NCI-H524 treated with DMSO at 0.1 percent for 48 hours (cell line): ENCODE data around the gene LRRC42.
A peak's percentile ranks its signal among the peaks of the same experiment; 100 is the strongest.
"Not testable (repeated sequence)": the region's sequence is repeated elsewhere in the genome, so short reads cannot be mapped to it uniquely, and the experiment has no call there.

Experiments
- DNase-seq: peaks from one replicate; lab custom pipeline; 2025; lab: John Stamatoyannopoulos, UW

Gene LRRC42

GRCh38 chr1:53967409-53968124, 21.4 kb downstream of the LRRC42 start:
- DNase-seq = peak; percentile 80

GRCh38 chr1:53968125-53968513, 22.0 kb downstream of the LRRC42 start:
- no peak for DNase-seq

DNA sequence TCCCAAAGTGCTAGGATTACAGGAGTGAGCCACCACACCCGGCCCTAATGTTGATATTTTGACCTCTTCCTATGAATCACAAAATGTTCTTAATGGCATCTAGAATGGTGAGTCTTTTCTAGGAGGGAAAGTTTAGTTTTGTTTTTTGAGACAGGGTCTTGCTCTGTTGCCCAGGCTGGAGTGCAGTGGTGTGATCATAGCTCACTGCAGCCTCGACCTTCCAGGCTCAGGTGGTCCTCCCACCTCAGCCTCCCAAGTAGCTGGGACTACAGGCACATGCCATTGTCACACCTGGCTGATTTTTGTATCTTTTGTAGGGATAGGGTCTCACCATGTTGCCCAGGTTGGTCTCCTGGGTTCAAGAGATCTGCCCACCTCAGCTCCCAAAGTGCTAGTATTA, 23.2 kb downstream of the LRRC42 start:
- not testable (repeated sequence) for DNase-seq

GRCh38 chr1:53971718-53972117, 25.6 kb downstream of the LRRC42 start:
- no peak for DNase-seq

DNA sequence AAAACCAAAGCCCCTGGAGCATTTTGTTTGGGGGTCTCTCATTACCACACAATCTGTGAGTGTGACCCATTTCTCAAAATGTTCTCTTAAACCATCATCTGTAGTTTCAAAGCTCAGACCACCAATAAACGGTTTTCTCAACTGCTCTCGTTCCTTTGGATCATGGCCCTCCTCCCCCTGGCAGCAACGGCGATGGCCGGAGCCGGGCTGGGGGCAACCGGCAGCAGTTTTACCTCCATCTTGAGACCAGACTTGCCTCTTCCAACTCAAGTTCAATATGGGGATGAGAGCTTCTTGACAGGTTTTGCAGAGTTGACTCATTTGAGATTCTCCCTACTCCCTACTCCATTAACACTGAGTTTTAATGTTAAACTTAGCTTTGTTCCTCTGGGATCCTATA, 29.7 kb downstream of the LRRC42 start:
- no peak for DNase-seq

- DNase-seq = no peak
These were observed 33.7 kb downstream of the LRRC42 start for GRCh38 chr1:53979712-53980450.

DNA sequence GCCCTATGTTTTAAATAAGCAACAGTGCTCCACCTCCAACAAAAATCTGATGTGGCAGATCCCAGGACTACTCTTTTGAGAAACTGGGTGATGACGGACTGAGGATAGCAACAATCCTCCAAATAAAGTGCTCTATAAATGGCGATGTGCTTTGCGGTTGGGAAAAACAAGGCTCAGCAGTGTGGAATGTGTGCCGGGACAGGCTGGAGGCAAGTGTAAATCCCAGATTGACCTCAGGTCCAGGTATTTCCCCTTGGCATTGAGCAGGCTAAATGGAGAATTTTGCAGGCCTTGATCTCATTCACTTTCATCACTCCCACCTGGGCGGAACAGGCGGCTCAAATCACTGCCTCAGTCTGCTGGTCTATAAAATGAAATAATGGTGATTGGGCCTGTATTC, 35.1 kb downstream of the LRRC42 start:
- DNase-seq = no peak

GRCh38 chr1:53982034-53982762, 36.0 kb downstream of the LRRC42 start:
- no peak for DNase-seq

DNA sequence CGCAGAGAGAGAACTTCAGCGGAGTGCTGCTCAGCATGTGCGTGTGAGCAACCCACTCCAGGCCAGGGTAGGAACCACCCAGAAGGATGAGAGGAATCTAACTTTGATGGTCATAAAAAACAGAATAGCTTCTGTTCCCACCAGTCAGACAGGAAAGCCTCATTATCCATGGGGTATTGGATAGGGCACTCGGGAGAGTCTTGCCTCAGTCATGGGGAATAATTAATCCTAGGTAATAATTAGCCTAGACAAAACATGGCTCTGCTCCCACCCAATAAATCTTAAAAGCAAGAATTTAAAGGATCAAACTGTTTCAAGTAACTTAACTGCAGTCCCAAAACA, 36.6 kb downstream of the LRRC42 start:
- DNase-seq = no peak

- no peak for DNase-seq
These were observed 38.6 kb downstream of the LRRC42 start for GRCh38 chr1:53984726-53985125.

- no peak for DNase-seq
These were observed 40.3 kb downstream of the LRRC42 start for GRCh38 chr1:53986458-53986857.

DNA sequence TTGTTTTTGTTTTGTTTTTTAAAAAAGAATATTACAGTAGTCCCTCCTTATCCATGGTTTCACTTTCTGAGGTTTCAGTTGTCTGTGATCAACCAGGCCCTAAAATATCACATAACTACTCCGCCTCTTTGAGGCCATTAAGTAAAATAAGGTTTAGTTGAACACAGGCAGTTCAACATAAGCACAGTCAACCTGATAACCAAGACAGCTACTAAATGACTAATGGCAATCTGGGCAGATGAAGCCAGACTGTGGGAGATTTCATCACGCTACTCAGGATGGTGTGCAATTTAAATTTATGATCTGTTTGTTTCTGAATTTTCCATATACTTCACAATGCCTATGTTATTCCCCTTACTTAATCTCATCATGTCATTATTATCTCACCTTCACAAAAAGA, 41.7 kb downstream of the LRRC42 start:
- DNase-seq = no peak

DNA sequence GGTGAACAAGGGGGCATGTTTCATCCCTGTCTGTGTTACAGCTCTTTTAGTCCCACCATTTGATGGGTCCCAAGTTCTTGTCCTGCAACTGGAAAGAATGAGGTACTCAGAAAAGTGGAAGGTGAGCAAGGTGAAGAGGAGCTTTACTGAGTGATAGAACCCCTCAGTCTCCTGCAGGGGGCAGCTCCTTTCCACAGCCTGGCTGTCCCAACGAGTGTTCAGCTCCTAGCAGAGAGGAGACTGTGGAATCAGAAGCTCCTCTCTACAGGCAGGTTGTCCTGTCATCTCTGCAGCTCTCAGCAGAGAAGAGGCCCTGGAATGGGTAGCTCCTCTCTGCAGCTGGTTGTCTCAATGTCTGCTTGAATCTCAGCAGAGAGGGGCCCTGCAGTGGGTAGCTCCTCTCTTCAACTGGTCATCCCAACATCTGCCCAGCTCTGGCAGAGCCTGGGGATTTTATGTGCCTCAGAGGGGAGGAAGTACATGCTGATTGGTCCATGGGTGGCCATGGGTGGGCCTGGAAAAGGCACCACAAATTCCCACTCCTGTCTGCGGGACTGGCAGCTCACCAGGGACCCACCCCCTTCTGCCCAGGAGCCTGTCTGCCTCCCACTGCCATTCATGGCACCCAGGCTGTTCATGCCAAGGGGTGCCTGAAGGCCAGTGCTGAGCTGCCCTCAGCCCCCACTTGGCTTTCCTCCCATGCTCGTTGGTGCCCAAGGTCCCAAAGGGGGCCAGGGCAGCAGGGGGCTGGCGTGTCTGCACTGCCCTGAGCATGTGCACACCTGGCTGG, 46.1 kb downstream of the LRRC42 start:
- no peak for DNase-seq

DNA sequence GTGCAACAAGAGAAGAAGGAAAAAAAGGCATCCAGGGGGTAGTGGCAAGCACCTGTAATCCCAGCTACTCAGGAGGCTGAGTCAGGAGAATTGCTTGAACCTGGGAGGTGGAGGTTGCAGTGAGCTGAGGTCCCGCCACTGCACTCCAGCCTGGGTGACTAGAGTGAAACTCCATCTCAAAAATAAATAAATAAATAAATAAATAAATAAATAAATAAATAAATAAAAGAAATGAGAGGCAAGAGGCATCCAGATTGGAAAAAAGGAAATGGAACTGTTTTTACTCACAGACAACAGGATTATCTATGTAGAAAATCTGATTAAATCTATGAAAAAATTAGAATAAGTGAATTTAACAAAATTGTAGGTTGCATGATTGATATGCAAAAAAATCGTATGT, 48.4 kb downstream of the LRRC42 start:
- not testable (repeated sequence) for DNase-seq

- no peak for DNase-seq
These were observed 49.5 kb downstream of the LRRC42 start for GRCh38 chr1:53995683-53996082.

DNA sequence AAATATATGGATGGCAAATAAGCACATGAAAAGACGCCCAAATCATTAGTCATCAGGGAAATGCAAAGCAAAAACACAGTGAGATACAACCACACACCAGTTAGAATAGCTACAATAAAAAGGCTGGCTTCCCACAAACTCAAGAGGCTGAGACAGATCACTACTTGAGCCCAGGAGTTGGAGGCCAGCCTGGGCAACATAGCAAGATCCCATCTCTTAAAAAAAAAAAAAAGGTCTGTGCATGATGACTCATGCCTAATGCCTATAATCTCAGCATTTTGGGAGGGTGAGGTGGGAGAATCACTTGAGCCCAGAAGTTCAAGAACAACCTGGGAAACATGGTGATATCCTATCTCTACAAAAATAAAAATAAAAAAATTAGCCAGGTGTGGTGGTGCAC, 52.1 kb downstream of the LRRC42 start:
- DNase-seq = no peak

GRCh38 chr1:53999920-54000319, 53.8 kb downstream of the LRRC42 start:
- no peak for DNase-seq

GRCh38 chr1:54001591-54001990, 55.4 kb downstream of the LRRC42 start:
- DNase-seq = no peak

GRCh38 chr1:54002544-54003248, 56.5 kb downstream of the LRRC42 start:
- DNase-seq = no peak

DNA sequence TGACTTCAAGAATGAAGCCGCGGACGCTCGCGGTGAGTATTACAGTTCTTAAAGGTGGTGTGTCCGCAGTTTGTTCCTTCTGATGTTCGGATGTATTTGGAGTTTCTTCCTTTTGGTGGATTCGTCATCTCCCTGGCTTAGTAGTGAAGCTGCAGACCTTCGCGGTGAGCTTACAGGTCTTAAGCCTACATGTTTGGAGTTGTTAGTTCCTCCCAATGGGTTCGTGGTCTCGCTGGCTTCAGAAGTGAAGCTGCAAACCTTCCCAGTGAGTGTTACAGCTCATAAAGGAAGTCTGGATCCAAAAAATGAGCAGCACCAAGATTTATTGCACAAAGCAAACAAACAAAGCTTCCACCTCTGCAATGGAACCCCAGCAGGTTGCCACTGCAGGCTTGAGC, 57.1 kb downstream of the LRRC42 start:
- no peak for DNase-seq

DNA sequence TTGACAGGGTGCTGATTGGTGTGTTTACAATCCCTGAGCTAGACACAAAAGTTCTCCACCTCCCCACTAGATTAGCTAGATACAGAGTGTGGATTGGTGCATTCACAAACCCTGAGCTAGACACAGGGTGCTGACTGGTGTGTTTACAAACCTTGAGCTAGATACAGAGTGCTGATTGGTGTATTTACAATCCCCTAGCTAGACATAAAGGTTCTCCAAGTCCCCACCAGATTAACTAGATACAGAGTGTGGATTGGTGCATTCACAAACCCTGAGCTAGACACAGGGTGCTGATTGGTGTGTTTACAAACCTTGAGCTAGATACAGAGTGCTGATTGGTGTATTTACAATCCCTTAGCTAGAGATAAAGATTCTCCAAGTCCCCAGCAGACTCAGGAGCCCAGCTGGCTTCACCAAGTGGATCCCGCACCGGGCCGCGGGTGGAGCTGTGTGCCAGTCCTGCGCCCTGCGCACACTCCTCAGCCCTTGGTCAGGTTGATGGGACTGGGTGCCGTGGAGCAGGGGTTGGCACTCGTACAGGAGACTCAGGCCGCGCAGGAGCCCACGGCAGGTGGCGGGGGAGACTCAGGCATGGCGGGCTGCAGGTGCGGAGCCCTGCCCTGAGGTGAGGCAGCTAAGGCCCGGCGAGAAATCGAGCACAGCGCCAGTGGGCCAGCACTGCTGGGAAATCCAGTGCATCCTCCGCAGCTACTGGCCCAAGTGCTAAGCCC, 57.8 kb downstream of the LRRC42 start:
- DNase-seq = not testable (repeated sequence)
